K562 (cell line): ENCODE measurements around the gene EGR4. TPM values are rescaled to one million over a fixed set of nuclear protein-coding genes. Genes with fewer than 3 reads are reported as not detected.

Experiments
- ATF2 ChIP-seq: sonication (generic); formaldehyde crosslinking; IDR thresholded peaks from 2 replicates; pipeline ENCODE4 v1.8.1; 2022; ENCODE audit warnings: missing genetic modification reagents
- ATF7 ChIP-seq: fragments of 450-650 bp; IDR thresholded peaks from 2 replicates; pipeline ENCODE4 v1.7.1; 2014; ENCODE audit warnings: mild to moderate bottlenecking, moderate library complexity
- CBFA2T2 ChIP-seq: fragments of 450-650 bp; conservative IDR thresholded peaks from 2 replicates; pipeline ENCODE4 v1.6.1; 2017; ENCODE audit warnings: mild to moderate bottlenecking
- CREM ChIP-seq: IDR thresholded peaks from 2 replicates; pipeline ENCODE4 v1.6.1; 2014; ENCODE audit warnings: antibody characterized with exemption, low read depth
- ETV1 ChIP-seq: fragments of 450-650 bp; conservative IDR thresholded peaks from 2 replicates; pipeline ENCODE4 v1.6.1; 2016; ENCODE audit warnings: missing genetic modification characterization, control low read depth, low read depth, missing compliant biosample characterization
- HMGXB4 ChIP-seq: sonication (generic); formaldehyde crosslinking; IDR thresholded peaks from 2 replicates; pipeline ENCODE4 v1.8.1; 2023; ENCODE audit warnings: mild to moderate bottlenecking, missing genetic modification reagents
- ILK ChIP-seq: fragments of 450-650 bp; IDR thresholded peaks from 2 replicates; pipeline ENCODE4 v1.6.1; 2016; ENCODE audit warnings: missing genetic modification characterization, low read depth, mild to moderate bottlenecking, missing compliant biosample characterization, moderate library complexity, borderline replicate concordance
- LEF1 ChIP-seq: fragments of 450-650 bp; IDR thresholded peaks from 2 replicates; pipeline ENCODE4 v1.6.1; 2016; ENCODE audit warnings: mild to moderate bottlenecking
- NRF1 ChIP-seq, 2 experiments: fragments of 450-650 bp; IDR thresholded peaks in 1 of 2; conservative IDR thresholded peaks in 1 of 2; 2 replicates each; pipeline ENCODE4 v1.6.1; 2014; ENCODE audit warnings: mild to moderate bottlenecking in 2 of 2
- SAP30 ChIP-seq: fragments of 200-600 bp; sonication (generic); IDR thresholded peaks from 2 replicates; pipeline ENCODE4 v1.6.1; 2012; ENCODE audit warnings: borderline replicate concordance, low read depth, mild to moderate bottlenecking, moderate library complexity, low read length, control low read depth, inconsistent platforms; ENCODE audit not compliant: insufficient read depth, poor library complexity, severe bottlenecking
- SMC3 ChIP-seq: conservative IDR thresholded peaks from 2 replicates; pipeline ENCODE4 v1.6.1; 2011; ENCODE audit warnings: low read depth, low read length, improper control_type of control experiment; ENCODE audit not compliant: insufficient read depth
- SP2 ChIP-seq: IDR thresholded peaks from 2 replicates; pipeline ENCODE4 v1.6.1; 2011; ENCODE audit warnings: mild to moderate bottlenecking, low read depth, low read length, moderate library complexity; ENCODE audit not compliant: poor library complexity, severe bottlenecking; ENCODE audit errors: extremely low read depth
- SRF ChIP-seq, 2 experiments: fragments of 250-450, 450-650 bp in 1 of 2; sonication (Bioruptor Pico) in 1 of 2; sonication (generic) in 1 of 2; formaldehyde crosslinking; IDR thresholded peaks; 2 replicates each; pipeline versions ENCODE4 v1.5.0 to v1.5.1; 2020 to 2022; ENCODE audit warnings: mild to moderate bottlenecking in 1 of 2, missing genetic modification reagents in 1 of 2
- TAF1 ChIP-seq: IDR thresholded peaks from 2 replicates; pipeline ENCODE4 v1.6.1; 2011; ENCODE audit warnings: mild to moderate bottlenecking, low read length, moderate library complexity; ENCODE audit not compliant: insufficient read depth, control insufficient read depth, severe bottlenecking; ENCODE audit errors: extremely low read depth
- ZNF12 ChIP-seq: sonication (generic); formaldehyde crosslinking; IDR thresholded peaks from 2 replicates; pipeline ENCODE4 v1.4.0; 2020; ENCODE audit warnings: mild to moderate bottlenecking, missing genetic modification reagents
- ZNF146 ChIP-seq: IDR thresholded peaks from one replicate; pipeline ENCODE4 v1.6.1; 2018; ENCODE audit warnings: missing compliant biosample characterization; ENCODE audit not compliant: unreplicated experiment
- polyA plus RNA-seq, 8 experiments: library from polyadenylated mRNA; depleted of rRNA in 4 of 8; stranded (reverse) in 5 of 8; unstranded in 3 of 8; fragments of >200 nt; fragmentation: Nextera tagmentation in 2 of 8; fragmentation: Illumina TruSeq in 1 of 8; extraction: Ambion mirVana in 2 of 8; extraction: Trizol in 1 of 8; gene quantifications; 2 replicates each; pipeline versions ENCODE4 v1.2.1 to v1.2.3, GENCODE V29; 2011 to 2014; ENCODE audit warnings: inconsistent platforms in 1 of 8, missing spikeins in 1 of 8
- total RNA-seq, 7 experiments: library from RNA; depleted of rRNA in 6 of 7; stranded (reverse); fragments of >200 nt in 6 of 7; fragmentation: Illumina TruSeq in 2 of 7; extraction: Trizol in 2 of 7; gene quantifications; 2 replicates each; pipeline versions ENCODE4 v1.2.1 to v1.2.3, GENCODE V29; 2011 to 2021; ENCODE audit warnings: low replicate concordance in 1 of 7
- TF ChIP-seq, protein P1 (sequence below): fragments of 450-650 bp; IDR thresholded peaks from 2 replicates; pipeline ENCODE4 v1.6.1; 2016; ENCODE audit warnings: mild to moderate bottlenecking
- TF ChIP-seq, protein P2 (sequence below): fragments of 450-650 bp; IDR thresholded peaks from one replicate; pipeline ENCODE4 v1.6.1; 2018; ENCODE audit warnings: mild to moderate bottlenecking, moderate library complexity; ENCODE audit not compliant: partially characterized antibody
- TF ChIP-seq, protein P3 (sequence below), 2 experiments: fragments of 450-650 bp in 1 of 2; sonication (generic) in 1 of 2; formaldehyde crosslinking; conservative IDR thresholded peaks; 2 replicates each; pipeline versions ENCODE4 v1.4.0 to v1.8.1; 2020 to 2022; ENCODE audit warnings: mild to moderate bottlenecking in 1 of 2, missing genetic modification reagents in 1 of 2

The EGR4 gene
- total and polyA plus RNA-seq, 9 of the 15 experiments (the other 6 are each of a cell fraction or from before 2014, with no cell fraction given), result not detected

- TF ChIP-seq, protein P1, sequence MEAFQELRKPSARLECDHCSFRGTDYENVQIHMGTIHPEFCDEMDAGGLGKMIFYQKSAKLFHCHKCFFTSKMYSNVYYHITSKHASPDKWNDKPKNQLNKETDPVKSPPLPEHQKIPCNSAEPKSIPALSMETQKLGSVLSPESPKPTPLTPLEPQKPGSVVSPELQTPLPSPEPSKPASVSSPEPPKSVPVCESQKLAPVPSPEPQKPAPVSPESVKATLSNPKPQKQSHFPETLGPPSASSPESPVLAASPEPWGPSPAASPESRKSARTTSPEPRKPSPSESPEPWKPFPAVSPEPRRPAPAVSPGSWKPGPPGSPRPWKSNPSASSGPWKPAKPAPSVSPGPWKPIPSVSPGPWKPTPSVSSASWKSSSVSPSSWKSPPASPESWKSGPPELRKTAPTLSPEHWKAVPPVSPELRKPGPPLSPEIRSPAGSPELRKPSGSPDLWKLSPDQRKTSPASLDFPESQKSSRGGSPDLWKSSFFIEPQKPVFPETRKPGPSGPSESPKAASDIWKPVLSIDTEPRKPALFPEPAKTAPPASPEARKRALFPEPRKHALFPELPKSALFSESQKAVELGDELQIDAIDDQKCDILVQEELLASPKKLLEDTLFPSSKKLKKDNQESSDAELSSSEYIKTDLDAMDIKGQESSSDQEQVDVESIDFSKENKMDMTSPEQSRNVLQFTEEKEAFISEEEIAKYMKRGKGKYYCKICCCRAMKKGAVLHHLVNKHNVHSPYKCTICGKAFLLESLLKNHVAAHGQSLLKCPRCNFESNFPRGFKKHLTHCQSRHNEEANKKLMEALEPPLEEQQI, result no peak
- no peak for TF ChIP-seq TAF1
- no peak for TF ChIP-seq SP2
- peak; percentile 35; the same call in 1 of the 2 replicates for TF ChIP-seq ATF7
- peak; percentile 92 for TF ChIP-seq CREM
- no peak for TF ChIP-seq SMC3
- TF ChIP-seq SAP30, result no peak
- TF ChIP-seq ILK (tag), result no peak
- TF ChIP-seq, protein P2, sequence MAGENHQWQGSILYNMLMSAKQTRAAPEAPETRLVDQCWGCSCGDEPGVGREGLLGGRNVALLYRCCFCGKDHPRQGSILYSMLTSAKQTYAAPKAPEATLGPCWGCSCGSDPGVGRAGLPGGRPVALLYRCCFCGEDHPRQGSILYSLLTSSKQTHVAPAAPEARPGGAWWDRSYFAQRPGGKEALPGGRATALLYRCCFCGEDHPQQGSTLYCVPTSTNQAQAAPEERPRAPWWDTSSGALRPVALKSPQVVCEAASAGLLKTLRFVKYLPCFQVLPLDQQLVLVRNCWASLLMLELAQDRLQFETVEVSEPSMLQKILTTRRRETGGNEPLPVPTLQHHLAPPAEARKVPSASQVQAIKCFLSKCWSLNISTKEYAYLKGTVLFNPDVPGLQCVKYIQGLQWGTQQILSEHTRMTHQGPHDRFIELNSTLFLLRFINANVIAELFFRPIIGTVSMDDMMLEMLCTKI, result no peak
- no peak for TF ChIP-seq ZNF146 (CRISPR knock-in tag)
- no peak for TF ChIP-seq HMGXB4 (CRISPR knock-in tag)
- no peak for TF ChIP-seq ATF2 (CRISPR knock-in tag)
- no peak for TF ChIP-seq ZNF12 (CRISPR knock-in tag)
- no peak for TF ChIP-seq CBFA2T2
- TF ChIP-seq NRF1 (conservative IDR thresholded peaks at IDR 0.05 in 1 of 2, IDR thresholded peaks at IDR 0.05 in 1 of 2), result peak; percentile 74 to 79; a peak in 2 of 4 replicates
- TF ChIP-seq, protein P3, sequence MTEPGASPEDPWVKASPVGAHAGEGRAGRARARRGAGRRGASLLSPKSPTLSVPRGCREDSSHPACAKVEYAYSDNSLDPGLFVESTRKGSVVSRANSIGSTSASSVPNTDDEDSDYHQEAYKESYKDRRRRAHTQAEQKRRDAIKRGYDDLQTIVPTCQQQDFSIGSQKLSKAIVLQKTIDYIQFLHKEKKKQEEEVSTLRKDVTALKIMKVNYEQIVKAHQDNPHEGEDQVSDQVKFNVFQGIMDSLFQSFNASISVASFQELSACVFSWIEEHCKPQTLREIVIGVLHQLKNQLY (CRISPR knock-in tag; conservative IDR thresholded peaks at IDR 0.05), result no peak
- peak; percentile 90 to 96; a peak in 3 of 4 replicates for TF ChIP-seq SRF (CRISPR knock-in tag; IDR thresholded peaks at IDR 0.05)
- no peak for TF ChIP-seq LEF1
- no peak for TF ChIP-seq ETV1
Measured at GRCh38 chr2:73293534-73294171, at the start of gene EGR4 (continued).
